ENCODE results near the gene IFT43. TPM values are rescaled to one million over a fixed set of nuclear protein-coding genes. Genes with fewer than 3 reads are reported as not detected.

The IFT43 gene
- total RNA-seq, 1 experiment from 2014 or later = 34.9 TPM

DNA sequence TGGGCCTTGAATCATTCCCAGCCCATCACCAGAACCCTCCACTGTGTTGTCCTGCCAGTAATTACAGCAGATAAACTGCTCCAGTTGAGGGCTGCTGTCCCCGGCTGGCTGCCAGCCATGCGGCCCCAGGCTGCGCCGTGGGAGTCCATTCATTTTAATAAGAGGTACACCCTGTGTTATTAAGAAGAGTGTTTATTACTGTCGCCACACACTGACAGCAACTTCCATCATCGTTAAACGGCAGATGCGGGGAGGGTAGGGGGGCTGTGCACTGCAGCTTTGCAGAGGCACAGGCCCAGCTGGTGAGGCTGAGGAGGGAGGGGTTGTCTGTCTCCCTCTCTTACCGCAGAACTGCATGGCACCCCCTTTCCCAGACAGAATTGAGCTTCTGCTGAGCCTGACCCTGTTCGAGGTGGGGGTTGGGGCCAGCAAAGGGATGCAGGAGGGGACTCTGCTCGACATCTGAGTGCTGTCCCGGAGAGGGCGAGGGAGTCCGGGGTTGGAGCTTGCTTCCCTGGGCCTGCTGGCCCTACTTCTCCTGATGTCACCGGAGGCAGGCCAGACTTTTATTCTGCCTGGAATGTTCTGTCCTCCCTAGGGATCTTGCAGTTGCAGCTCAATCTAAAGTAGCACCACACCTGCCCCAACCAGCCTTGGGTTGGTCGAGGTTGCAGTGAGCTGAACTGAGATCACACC is 132.4 kb downstream of the IFT43 start:
- H3K27me3 Mint-ChIP-seq (ENCODE audit: insufficient read depth, unreplicated experiment) = peaks cover 12% of the 10 kb centered on the region
- no peaks in the 10 kb centered on the region for H3K4me1 Mint-ChIP-seq (ENCODE audit: insufficient read depth, unreplicated experiment)
- POLR2A ChIA-PET = no interaction called here
- CTCF ChIA-PET = no interaction called here
- intact Hi-C loops (cut with micrococcal nuclease) = no loop called here
- H3K4me3 Mint-ChIP-seq (ENCODE audit: unreplicated experiment) = no peak overlapping the region
- TF ChIP-seq, protein P1, sequence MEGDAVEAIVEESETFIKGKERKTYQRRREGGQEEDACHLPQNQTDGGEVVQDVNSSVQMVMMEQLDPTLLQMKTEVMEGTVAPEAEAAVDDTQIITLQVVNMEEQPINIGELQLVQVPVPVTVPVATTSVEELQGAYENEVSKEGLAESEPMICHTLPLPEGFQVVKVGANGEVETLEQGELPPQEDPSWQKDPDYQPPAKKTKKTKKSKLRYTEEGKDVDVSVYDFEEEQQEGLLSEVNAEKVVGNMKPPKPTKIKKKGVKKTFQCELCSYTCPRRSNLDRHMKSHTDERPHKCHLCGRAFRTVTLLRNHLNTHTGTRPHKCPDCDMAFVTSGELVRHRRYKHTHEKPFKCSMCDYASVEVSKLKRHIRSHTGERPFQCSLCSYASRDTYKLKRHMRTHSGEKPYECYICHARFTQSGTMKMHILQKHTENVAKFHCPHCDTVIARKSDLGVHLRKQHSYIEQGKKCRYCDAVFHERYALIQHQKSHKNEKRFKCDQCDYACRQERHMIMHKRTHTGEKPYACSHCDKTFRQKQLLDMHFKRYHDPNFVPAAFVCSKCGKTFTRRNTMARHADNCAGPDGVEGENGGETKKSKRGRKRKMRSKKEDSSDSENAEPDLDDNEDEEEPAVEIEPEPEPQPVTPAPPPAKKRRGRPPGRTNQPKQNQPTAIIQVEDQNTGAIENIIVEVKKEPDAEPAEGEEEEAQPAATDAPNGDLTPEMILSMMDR (IDR thresholded peaks at IDR 0.05; ENCODE audit: unreplicated experiment) = no peak
- no peaks in the 10 kb centered on the region for H3K9me3 Mint-ChIP-seq (ENCODE audit: unreplicated experiment)
- DNase-seq (ENCODE audit: unreplicated experiment) = no peak
- no peaks in the 10 kb centered on the region for H3K36me3 Mint-ChIP-seq (ENCODE audit: insufficient read depth, unreplicated experiment)
- H3K27ac Mint-ChIP-seq (ENCODE audit: low read depth, unreplicated experiment) = no peak overlapping the region
- no TSS peak for BruUV-seq (replicated peaks)

DNA sequence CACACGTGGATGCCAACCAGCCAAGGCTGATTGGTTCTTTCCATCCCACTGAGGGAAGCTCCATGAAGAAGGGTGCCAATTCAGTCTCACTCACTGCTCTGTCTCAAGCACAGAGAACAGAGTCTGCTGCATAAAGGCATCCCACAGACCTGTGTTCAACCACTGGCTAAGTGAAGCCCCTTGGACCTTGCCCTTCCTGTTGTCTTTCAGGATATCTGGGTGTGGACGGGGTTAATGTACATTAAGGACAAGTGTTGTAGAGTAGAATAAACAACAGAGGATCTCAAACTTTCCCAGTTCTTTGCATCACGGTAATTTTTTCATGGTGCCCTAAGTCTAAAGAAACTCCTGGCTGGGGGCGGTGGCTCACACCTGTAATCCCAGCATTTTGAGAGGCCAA is 133.0 kb downstream of the IFT43 start:
- peaks cover 12% of the 10 kb centered on the region for H3K27me3 Mint-ChIP-seq (ENCODE audit: insufficient read depth, unreplicated experiment)
- intact Hi-C loops (cut with micrococcal nuclease) = no loop called here
- no peak overlapping the region for H3K4me3 Mint-ChIP-seq (ENCODE audit: unreplicated experiment)
- BruUV-seq (replicated peaks) = no TSS peak
- H3K9me3 Mint-ChIP-seq (ENCODE audit: unreplicated experiment) = no peaks in the 10 kb centered on the region
- no peak overlapping the region for H3K27ac Mint-ChIP-seq (ENCODE audit: low read depth, unreplicated experiment)
- CTCF ChIA-PET = no interaction called here
- POLR2A ChIA-PET = interaction anchor here (0.7 kb wide), 1 partner anchor 332 kb away, joined by 3 read pairs; no protein-coding TSS in a partner anchor
- DNase-seq (ENCODE audit: unreplicated experiment) = no peak
- no peaks in the 10 kb centered on the region for H3K4me1 Mint-ChIP-seq (ENCODE audit: insufficient read depth, unreplicated experiment)
- H3K36me3 Mint-ChIP-seq (ENCODE audit: insufficient read depth, unreplicated experiment) = no peaks in the 10 kb centered on the region
- TF ChIP-seq, protein P1 (IDR thresholded peaks at IDR 0.05; ENCODE audit: unreplicated experiment) = no peak

- H3K27ac Mint-ChIP-seq (ENCODE audit: low read depth, unreplicated experiment) = no peak overlapping the region
These were observed 135.7 kb downstream of the IFT43 start for GRCh38 chr14:76121089-76121748.

More at GRCh38 chr14:76121089-76121748, 135.7 kb downstream of the IFT43 start:
- no peak overlapping the region for H3K4me3 Mint-ChIP-seq (ENCODE audit: unreplicated experiment)
- no TSS peak for BruUV-seq (replicated peaks)
- POLR2A ChIA-PET = no interaction called here
- no peak for DNase-seq (ENCODE audit: unreplicated experiment)
- H3K4me1 Mint-ChIP-seq (ENCODE audit: insufficient read depth, unreplicated experiment) = no peaks in the 10 kb centered on the region
- no peaks in the 10 kb centered on the region for H3K27me3 Mint-ChIP-seq (ENCODE audit: insufficient read depth, unreplicated experiment)
- intact Hi-C loops (cut with micrococcal nuclease) = no loop called here
- H3K9me3 Mint-ChIP-seq (ENCODE audit: unreplicated experiment) = no peaks in the 10 kb centered on the region
- no peaks in the 10 kb centered on the region for H3K36me3 Mint-ChIP-seq (ENCODE audit: insufficient read depth, unreplicated experiment)
- TF ChIP-seq, protein P1 (IDR thresholded peaks at IDR 0.05; ENCODE audit: unreplicated experiment) = no peak
- CTCF ChIA-PET = interaction anchor here (0.6 to 0.9 kb wide), 2 partner anchors 266 to 327 kb away, joined by 3 to 4 read pairs; no protein-coding TSS in a partner anchor
